ENCODE results near the gene NYAP1. TPM values are rescaled to one million over a fixed set of nuclear protein-coding genes. Genes with fewer than 3 reads are reported as not detected.

NYAP1 gene
- total RNA-seq, 3 donors from 2014 or later (not counting 1 experiment from before 2014, with no cell fraction given) = 0.12 to 0.13 TPM; not detected in 1

DNA sequence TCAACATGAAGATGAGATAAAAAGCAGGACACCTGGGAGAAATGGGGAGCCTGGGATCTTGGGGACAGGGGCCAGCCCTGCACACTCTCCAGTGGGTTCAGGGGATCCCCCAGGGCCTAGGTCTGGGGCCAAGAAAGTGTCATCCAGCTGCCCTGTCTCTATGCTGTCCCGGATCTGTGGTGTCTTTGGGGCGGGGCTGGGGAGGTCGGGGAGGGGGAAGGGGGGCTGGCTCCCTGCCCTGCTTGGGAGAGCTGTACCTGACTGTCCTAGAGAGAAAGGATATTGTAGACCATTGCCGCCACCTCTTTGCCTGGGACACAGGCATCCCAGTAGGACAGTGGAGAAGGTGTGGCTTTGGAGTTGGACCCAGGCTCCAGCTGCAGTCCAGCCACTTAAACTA is 12.7 kb upstream of the NYAP1 start:
- Histone ChIP-seq H3K36me3 (ENCODE audit: control insufficient read depth, insufficient read depth, low read length) (peaks cover 61% of the 10 kb centered on the region), H3K4me3 (ENCODE audit: low read length) (no peak overlapping the region), H3K27ac (ENCODE audit: low read length) (no peak overlapping the region), H3K9me3 (ENCODE audit: control insufficient read depth, insufficient read depth, low read length) (no peaks in the 10 kb centered on the region), H3K4me1 (ENCODE audit: control insufficient read depth, insufficient read depth, low read length) (peaks cover 33% of the 10 kb centered on the region), H3K27me3 (ENCODE audit: control insufficient read depth, insufficient read depth, low read length) (no peaks in the 10 kb centered on the region)
- Mint-ChIP-seq H3K4me1 (peaks cover 10 to 43% of the 10 kb centered on the region in 2 donors), H3K36me3 (no peaks in the 10 kb centered on the region), H3K9me3 (no peaks in the 10 kb centered on the region), H3K27me3 (ENCODE audit: low read depth in 2 of 2) (no peaks in the 10 kb centered on the region), H3K27ac (no peak overlapping the region), H3K4me3 (no peak overlapping the region)
- DNase-seq = no peak
- intact Hi-C loops (cut with micrococcal nuclease) = loop anchor here (10.0 kb wide), 2 partner anchors 224 to 384 kb away; partner anchors contain the start of genes GIGYF1 and SLC12A9
- WGBS (ENCODE audit: insufficient coverage) = 57% methylated on average over 4 of the region's 4 CpGs
- no peak for TF ChIP-seq CTCF (IDR thresholded peaks at IDR 0.05)
- no peak for ATAC-seq

DNA sequence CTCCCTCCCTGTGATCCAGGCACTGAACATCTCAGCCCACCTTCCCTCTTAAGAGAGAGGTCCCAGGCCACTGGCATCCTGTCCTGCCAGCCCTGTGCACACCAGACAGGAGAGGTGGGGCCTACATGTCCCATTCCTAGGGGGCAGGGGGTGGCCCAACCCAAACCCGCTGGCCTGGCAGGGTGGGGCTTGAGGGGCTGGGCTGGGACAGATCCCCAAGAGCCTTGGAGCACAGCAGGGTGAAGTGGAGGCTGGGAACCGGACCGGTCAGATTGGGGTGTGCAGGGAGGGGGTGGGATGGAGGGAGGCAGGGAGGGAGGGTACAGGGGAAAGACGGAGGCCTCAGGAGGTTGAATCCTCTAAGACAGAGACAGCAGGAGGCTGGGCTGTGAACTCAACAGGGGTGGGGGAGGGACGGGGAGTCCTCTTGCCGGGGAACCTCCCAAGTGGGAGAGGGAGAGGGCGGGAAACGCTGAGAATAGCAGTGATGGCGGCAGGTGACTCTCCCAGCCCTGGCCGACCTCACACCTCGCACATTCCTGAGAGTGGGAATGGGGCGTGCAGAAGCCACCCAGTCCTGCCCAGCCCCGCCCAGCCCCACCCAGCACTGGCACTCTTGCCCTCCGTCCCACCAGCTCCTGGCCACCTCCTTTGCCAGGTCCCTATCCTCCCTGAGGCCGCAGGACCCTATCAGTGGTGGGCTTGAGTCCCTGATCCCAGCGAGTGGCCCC is 11.4 kb upstream of the NYAP1 start:
- intact Hi-C loops (cut with micrococcal nuclease) = loop anchor here (10.0 kb wide), 2 partner anchors 223 to 383 kb away; partner anchors contain the start of genes GIGYF1 and SLC12A9
- no peak overlapping the region for H3K4me3 Mint-ChIP-seq

DNA sequence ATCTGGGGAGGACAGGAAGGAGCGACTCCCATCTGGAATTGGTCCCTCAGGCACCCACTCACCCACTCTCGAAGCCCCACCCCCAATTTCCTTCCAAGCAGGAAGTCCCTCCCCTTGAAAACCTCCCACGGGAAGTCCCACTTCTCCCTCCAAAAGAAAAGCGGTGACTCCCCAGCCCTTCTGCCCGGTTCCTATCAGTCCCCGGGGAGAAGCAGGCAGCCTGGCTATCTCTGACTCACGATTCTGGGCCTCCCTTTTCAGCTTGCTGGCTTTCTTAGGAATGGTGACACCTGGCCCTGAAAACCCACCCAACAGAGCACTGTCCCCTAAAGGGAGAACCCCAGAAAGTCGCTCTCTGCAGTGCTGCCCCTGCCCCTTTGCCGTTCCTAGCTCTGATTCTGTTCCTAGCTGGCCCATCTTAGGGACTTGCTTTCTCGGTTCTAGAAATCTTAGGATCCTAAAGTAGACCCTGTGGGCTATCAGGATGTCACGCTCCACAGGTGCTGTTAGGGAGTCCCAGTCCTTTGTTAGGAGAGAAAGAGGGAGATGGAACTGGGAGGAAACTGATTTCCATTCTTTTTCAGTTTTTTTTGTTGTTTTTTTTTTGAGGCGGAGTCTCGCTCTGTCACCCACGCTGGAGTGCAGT is 10.8 kb upstream of the NYAP1 start:
- Histone ChIP-seq H3K4me1 (ENCODE audit: control insufficient read depth, insufficient read depth, low read length) (peaks cover 50% of the 10 kb centered on the region), H3K27me3 (ENCODE audit: control insufficient read depth, insufficient read depth, low read length) (no peaks in the 10 kb centered on the region), H3K27ac (ENCODE audit: low read length) (peak overlapping the region; percentile 44), H3K36me3 (ENCODE audit: control insufficient read depth, insufficient read depth, low read length) (peaks cover 54% of the 10 kb centered on the region), H3K9me3 (ENCODE audit: control insufficient read depth, insufficient read depth, low read length) (no peaks in the 10 kb centered on the region), H3K4me3 (ENCODE audit: low read length) (no peak overlapping the region)
- no peak for ATAC-seq
- Mint-ChIP-seq H3K27ac (peak overlapping the region; percentile 62 to 63), H3K4me3 (no peak overlapping the region), H3K36me3 (no peaks in the 10 kb centered on the region), H3K4me1 (peaks cover 19 to 48% of the 10 kb centered on the region in 2 donors), H3K9me3 (no peaks in the 10 kb centered on the region), H3K27me3 (ENCODE audit: low read depth in 2 of 2) (no peaks in the 10 kb centered on the region)
- peak in 1 of 2 donors; percentile 42 for DNase-seq
- intact Hi-C loops (cut with micrococcal nuclease) = loop anchor here (10.0 kb wide), 2 partner anchors 222 to 382 kb away; partner anchors contain the start of genes GIGYF1 and SLC12A9
- TF ChIP-seq CTCF (IDR thresholded peaks at IDR 0.05) = no peak
- 59% methylated on average over 14 of the region's 14 CpGs for WGBS (ENCODE audit: insufficient coverage)

More for the DNA sequence above, 11.4 kb upstream of the NYAP1 start:
- peaks cover 46% of the 10 kb centered on the region for H3K4me1 ChIP-seq (ENCODE audit: control insufficient read depth, insufficient read depth, low read length)
- WGBS (ENCODE audit: insufficient coverage) = 94% methylated on average over 16 of the region's 16 CpGs
- DNase-seq (no peak), ATAC-seq (no peak)
- no peaks in the 10 kb centered on the region for H3K27me3 ChIP-seq (ENCODE audit: control insufficient read depth, insufficient read depth, low read length)
- H3K9me3 Mint-ChIP-seq = no peaks in the 10 kb centered on the region
- H3K27me3 Mint-ChIP-seq (ENCODE audit: low read depth in 2 of 2) = no peaks in the 10 kb centered on the region
- peak overlapping the region; percentile 62 to 63 for H3K27ac Mint-ChIP-seq
- H3K9me3 ChIP-seq (ENCODE audit: control insufficient read depth, insufficient read depth, low read length) = no peaks in the 10 kb centered on the region
- no peak overlapping the region for H3K27ac ChIP-seq (ENCODE audit: low read length)
- H3K4me3 ChIP-seq (ENCODE audit: low read length) = no peak overlapping the region
- no peaks in the 10 kb centered on the region for H3K36me3 Mint-ChIP-seq
- no peak for TF ChIP-seq CTCF (IDR thresholded peaks at IDR 0.05)
- H3K36me3 ChIP-seq (ENCODE audit: control insufficient read depth, insufficient read depth, low read length) = peaks cover 60% of the 10 kb centered on the region
- peaks cover 18 to 47% of the 10 kb centered on the region in 2 donors for H3K4me1 Mint-ChIP-seq
